Keratinocyte (primary cell): ENCODE results near the gene ZNF335. TPM values are rescaled to one million over a fixed set of nuclear protein-coding genes. Genes with fewer than 3 reads are reported as not detected.
A peak's percentile ranks its signal among the peaks of the same experiment; 100 is the strongest.
"Not testable (repeated sequence)": the region's sequence is repeated elsewhere in the genome, so short reads cannot be mapped to it uniquely, and the experiment has no call there.

Experiments used
- DNase-seq: peaks from one replicate; pipeline ENCODE4 v3.0.0-alpha.2; 2011; ENCODE audit warnings: low read depth, missing footprints, low spot score
- FAIRE-seq: peaks from 2 replicates; lab custom pipeline; 2011; peaks lifted over from hg19 to GRCh38; lab: Jason Lieb, UNC
- H2AFZ ChIP-seq: 2 replicates; pipeline ENCODE4 v1.6.0; 2012; ENCODE audit warnings: low read length, control low read depth, inconsistent platforms; ENCODE audit not compliant: control insufficient read depth
- H3K27ac ChIP-seq: 2 replicates; pipeline ENCODE4 v1.5.1; 2011; ENCODE audit warnings: low read length; ENCODE audit not compliant: control insufficient read depth, insufficient read depth
- H3K27me3 ChIP-seq: 3 replicates; pipeline ENCODE4 v1.6.0; 2011; ENCODE audit warnings: low read length; ENCODE audit not compliant: control insufficient read depth, insufficient read depth; ENCODE audit errors: extremely low read depth
- H3K36me3 ChIP-seq, 2 experiments: 2 replicates in 1 of 2; 3 replicates in 1 of 2; pipeline ENCODE4 v1.5.1; 2011; ENCODE audit warnings: low read length in 2 of 2, mild to moderate bottlenecking in 1 of 2; ENCODE audit not compliant: control insufficient read depth in 2 of 2, insufficient read depth in 2 of 2; ENCODE audit errors: extremely low read depth in 1 of 2
- H3K4me1 ChIP-seq: 3 replicates; pipeline ENCODE4 v1.5.1; 2011; ENCODE audit warnings: low read length; ENCODE audit not compliant: control insufficient read depth, insufficient read depth; ENCODE audit errors: extremely low read depth
- H3K4me2 ChIP-seq: 3 replicates; pipeline ENCODE4 v1.6.0; 2011; ENCODE audit warnings: low read depth, low read length; ENCODE audit not compliant: control insufficient read depth, insufficient read depth; ENCODE audit errors: extremely low read depth
- H3K4me3 ChIP-seq, 3 experiments: fragments of 200-600 bp in 1 of 3; sonication (generic) in 1 of 3; 2 replicates in 2 of 3; 3 replicates in 1 of 3; pipeline ENCODE4 v1.5.1; 2011 to 2016; ENCODE audit warnings: low read length in 3 of 3, mild to moderate bottlenecking in 3 of 3, control low read depth in 2 of 3, inconsistent platforms in 1 of 3, low read depth in 1 of 3, mixed read lengths in 1 of 3, mixed run types in 1 of 3, moderate library complexity in 1 of 3; ENCODE audit not compliant: control insufficient read depth in 2 of 3, insufficient read depth in 2 of 3; ENCODE audit errors: extremely low read depth in 1 of 3
- H3K79me2 ChIP-seq: 2 replicates; pipeline ENCODE4 v1.6.0; 2012; ENCODE audit warnings: low read length; ENCODE audit not compliant: control insufficient read depth, insufficient read depth
- H3K9ac ChIP-seq: 3 replicates; pipeline ENCODE4 v1.6.0; 2011; ENCODE audit warnings: low read length; ENCODE audit not compliant: control insufficient read depth, insufficient read depth; ENCODE audit errors: extremely low read depth
- H3K9me1 ChIP-seq: 3 replicates; pipeline ENCODE4 v1.6.0; 2011; ENCODE audit warnings: low read length; ENCODE audit not compliant: control insufficient read depth, insufficient read depth; ENCODE audit errors: extremely low read depth
- H3K9me3 ChIP-seq: 2 replicates; pipeline ENCODE4 v1.5.1; 2012; ENCODE audit warnings: low read depth, low read length; ENCODE audit not compliant: control insufficient read depth
- H4K20me1 ChIP-seq: 3 replicates; pipeline ENCODE4 v1.6.0; 2011; ENCODE audit warnings: low read length; ENCODE audit not compliant: control insufficient read depth, insufficient read depth; ENCODE audit errors: extremely low read depth
- CTCF ChIP-seq, 3 experiments: IDR thresholded peaks in 1 of 3; conservative IDR thresholded peaks in 1 of 3; optimal IDR thresholded peaks in 1 of 3; 2 replicates in 2 of 3; 3 replicates in 1 of 3; pipeline versions ENCODE3 to v1.5.1; 2011; ENCODE audit warnings: low read length in 3 of 3, mild to moderate bottlenecking in 3 of 3, moderate library complexity in 2 of 3, control low read depth in 1 of 3, inconsistent platforms in 1 of 3; ENCODE audit not compliant: insufficient read depth in 2 of 3; ENCODE audit errors: extremely low read depth in 1 of 3
- EZH2 ChIP-seq: IDR thresholded peaks from one replicate; pipeline ENCODE4 v1.6.1; 2012; ENCODE audit warnings: inconsistent platforms, mild to moderate bottlenecking, low read length, moderate library complexity
- dilution Hi-C: fragments of 300-500 bp; cut with MboI; formaldehyde crosslinking; loops from one replicate; pipeline ENCODE4 v1.7.0; 2020; ENCODE audit warnings: low sequenced_read_pairs; ENCODE audit not compliant: extremely low pct_ligation_motif_present
- polyA plus RNA-seq, 5 experiments: library from polyadenylated mRNA; depleted of rRNA in 3 of 5; stranded (reverse) in 3 of 5; stranded (forward) in 1 of 5; unstranded in 1 of 5; fragments of >200 nt; gene quantifications; 1 replicate in 1 of 5; 2 replicates in 3 of 5; 3 replicates in 1 of 5; pipeline versions ENCODE4 v1.2.1 to v1.2.3, GENCODE V29; 2011 to 2012; ENCODE audit warnings: missing spikeins in 2 of 5, low read depth in 1 of 5, low replicate concordance in 1 of 5

The ZNF335 gene
- polyA plus RNA-seq, 1 donor (not counting 4 experiments of a cell fraction or from before 2014, with no cell fraction given): 5.8 TPM

GRCh38 chr20:45933266-45934045 is 38.5 kb downstream of the ZNF335 start:
- Histone ChIP-seq H3K27ac (peak overlapping the region; percentile 97), H3K79me2 (peaks cover 33% of the 10 kb centered on the region), H3K9me3 (no peaks in the 10 kb centered on the region), H3K4me1 (peaks cover 14% of the 10 kb centered on the region), H3K9ac (peak overlapping the region; percentile 99), H3K4me3 (peak overlapping the region; percentile 89 to 95 (median 92)), H3K9me1 (no peaks in the 10 kb centered on the region), H4K20me1 (no peaks in the 10 kb centered on the region), H2AFZ (peak overlapping the region; percentile 88), H3K4me2 (peak overlapping the region; percentile 100), H3K36me3 (peaks cover 3 to 13% of the 10 kb centered on the region in 2 experiments), H3K27me3 (no peaks in the 10 kb centered on the region)
- FAIRE-seq: no peak
- dilution Hi-C loops: no loop called here
- DNase-seq: no peak
- TF ChIP-seq EZH2 (no peak), CTCF (optimal IDR thresholded peaks at IDR 0.05 in 1 of 3, IDR thresholded peaks at IDR 0.05 in 1 of 3, conservative IDR thresholded peaks at IDR 0.05 in 1 of 3; ENCODE audit: extremely low read depth in 1 of 3, insufficient read depth in 2 of 3, low read length in 3 of 3) (peak; percentile 30 to 51 (median 39))

- dilution Hi-C loops, H3K27me3 ChIP-seq, H3K27ac ChIP-seq, H3K9me3 ChIP-seq, H3K36me3 ChIP-seq, H2AFZ ChIP-seq, H3K9me1 ChIP-seq, H3K9ac ChIP-seq, H4K20me1 ChIP-seq, FAIRE-seq, H3K4me2 ChIP-seq, H3K4me3 ChIP-seq, DNase-seq: not testable (repeated sequence)
- Histone ChIP-seq H3K79me2 (peaks cover 24% of the 10 kb centered on the region), H3K4me1 (peaks cover 13% of the 10 kb centered on the region)
Observed at GRCh38 chr20:45931680-45932079, 40.3 kb downstream of the ZNF335 start.
